SK-N-SH treated with all-trans-retinoic acid at 6 μM for 48 hours (cell line): ENCODE measurements around the gene TRIM45.

Experiments
- ATAC-seq: fragments of 200-7000 bp; cut with Tn5 transposase; 3 replicates; pipeline ENCODE4 v1.9.1; 2020; ENCODE audit warnings: mild to moderate bottlenecking, moderate library complexity
- BACH2 ChIP-seq: fragments of 250-450 bp; sonication (Bioruptor Pico); IDR thresholded peaks from 2 replicates; pipeline ENCODE4 v1.9.0; 2021; ENCODE audit warnings: mild to moderate bottlenecking, borderline replicate concordance
- CSDC2 ChIP-seq: fragments of 250-450 bp; sonication (Bioruptor Pico); IDR thresholded peaks from 2 replicates; pipeline ENCODE4 v1.5.0; 2020; ENCODE audit warnings: mild to moderate bottlenecking, moderate library complexity
- ESRRG ChIP-seq: fragments of 250-450 bp; sonication (Bioruptor Pico); IDR thresholded peaks from 2 replicates; pipeline ENCODE4 v1.6.1; 2021; ENCODE audit warnings: mild to moderate bottlenecking
- GLIS3 ChIP-seq: fragments of 250-450 bp; sonication (Bioruptor Pico); IDR thresholded peaks from 2 replicates; pipeline ENCODE4 v1.5.0; 2020; ENCODE audit warnings: mild to moderate bottlenecking, moderate library complexity
- ISL1 ChIP-seq: fragments of 250-450 bp; sonication (Bioruptor Pico); IDR thresholded peaks from 2 replicates; pipeline ENCODE4 v2.1.2; 2022; ENCODE audit warnings: mild to moderate bottlenecking, moderate library complexity
- OSR1 ChIP-seq: fragments of 250-450 bp; sonication (Bioruptor Pico); IDR thresholded peaks from 2 replicates; pipeline ENCODE4 v1.8.0; 2022; ENCODE audit warnings: moderate library complexity, mild to moderate bottlenecking, inconsistent platforms
- PPARA ChIP-seq: fragments of 250-450 bp; sonication (Bioruptor Pico); IDR thresholded peaks from 2 replicates; pipeline ENCODE4 v1.5.0; 2020; ENCODE audit warnings: mild to moderate bottlenecking, borderline replicate concordance
- RARB ChIP-seq: fragments of 250-450 bp; sonication (Bioruptor Pico); IDR thresholded peaks from 2 replicates; pipeline ENCODE4 v1.8.0; 2021; ENCODE audit warnings: mild to moderate bottlenecking, moderate library complexity
- SNAI2 ChIP-seq: fragments of 250-450 bp; sonication (Bioruptor Pico); IDR thresholded peaks from 2 replicates; pipeline ENCODE4 v1.5.0; 2020; ENCODE audit warnings: mild to moderate bottlenecking, moderate library complexity
- TCF4 ChIP-seq: fragments of 250-450 bp; sonication (Bioruptor Pico); IDR thresholded peaks from 2 replicates; pipeline ENCODE4 v1.8.0; 2021; ENCODE audit warnings: mild to moderate bottlenecking, moderate library complexity, borderline replicate concordance
- ZC3H10 ChIP-seq: fragments of 250-450 bp; sonication (Bioruptor Pico); IDR thresholded peaks from 2 replicates; pipeline ENCODE4 v1.5.1; 2021; ENCODE audit warnings: mild to moderate bottlenecking, moderate library complexity
- ZFP3 ChIP-seq: fragments of 250-450 bp; sonication (Bioruptor Pico); IDR thresholded peaks from 2 replicates; pipeline ENCODE4 v1.5.0; 2020; ENCODE audit warnings: mild to moderate bottlenecking, moderate library complexity
- ZFP30 ChIP-seq: fragments of 450-650 bp; formaldehyde crosslinking; IDR thresholded peaks from 2 replicates; pipeline ENCODE4 v1.5.0; 2022; ENCODE audit warnings: mild to moderate bottlenecking, moderate library complexity
- ZNF565 ChIP-seq: fragments of 450-650 bp; formaldehyde crosslinking; conservative IDR thresholded peaks from 2 replicates; pipeline ENCODE4 v1.5.0; 2020; ENCODE audit warnings: low read depth, mild to moderate bottlenecking, moderate library complexity
- ZNF70 ChIP-seq: fragments of 450-650 bp; formaldehyde crosslinking; IDR thresholded peaks from 2 replicates; pipeline ENCODE4 v1.5.0; 2020; ENCODE audit warnings: mild to moderate bottlenecking, moderate library complexity
- ZNF8 ChIP-seq: fragments of 450-650 bp; formaldehyde crosslinking; IDR thresholded peaks from 2 replicates; pipeline ENCODE4 v1.5.0; 2020; ENCODE audit warnings: mild to moderate bottlenecking, moderate library complexity
- TF ChIP-seq, protein P1 (sequence below): fragments of 250-450 bp; sonication (Bioruptor Pico); IDR thresholded peaks from 2 replicates; pipeline ENCODE4 v1.8.0; 2021; ENCODE audit warnings: low read depth, mild to moderate bottlenecking, moderate library complexity, borderline replicate concordance
- TF ChIP-seq, protein P2 (sequence below): fragments of 250-450 bp; sonication (Bioruptor Pico); IDR thresholded peaks from 2 replicates; pipeline ENCODE4 v1.5.0; 2020; ENCODE audit warnings: mild to moderate bottlenecking, moderate library complexity
- TF ChIP-seq, protein P3 (sequence below): fragments of 250-450 bp; sonication (Bioruptor Pico); IDR thresholded peaks from 2 replicates; pipeline ENCODE4 v1.5.1; 2021; ENCODE audit warnings: mild to moderate bottlenecking, moderate library complexity
- TF ChIP-seq, protein P4 (sequence below): fragments of 250-450 bp; sonication (Bioruptor Pico); IDR thresholded peaks from 2 replicates; pipeline ENCODE4 v1.5.1; 2020; ENCODE audit warnings: low read depth, mild to moderate bottlenecking, moderate library complexity

Gene TRIM45

DNA sequence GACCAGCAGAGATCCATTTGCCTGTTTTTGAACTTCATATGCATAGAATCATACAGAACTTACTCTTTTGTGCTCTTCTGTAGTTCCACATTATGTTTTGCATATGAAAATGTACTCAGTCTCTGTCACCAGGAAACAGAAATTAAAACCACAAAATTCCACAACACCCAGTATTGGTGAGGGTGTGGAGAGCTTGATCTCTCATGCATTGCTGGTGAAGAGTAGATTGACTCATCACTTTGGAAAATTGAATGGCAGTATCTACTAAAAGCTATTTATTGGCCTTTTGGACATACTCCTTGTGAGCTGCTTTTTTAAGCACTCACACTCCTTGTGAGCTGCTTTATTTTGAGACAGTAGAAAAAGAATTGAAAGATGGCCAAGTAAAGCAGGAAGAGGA is 45.9 kb upstream of the TRIM45 start:
- TF ChIP-seq CSDC2 (CRISPR knock-in tag) = no peak
- TF ChIP-seq ISL1 (CRISPR knock-in tag) = no peak
- TF ChIP-seq, protein P1, sequence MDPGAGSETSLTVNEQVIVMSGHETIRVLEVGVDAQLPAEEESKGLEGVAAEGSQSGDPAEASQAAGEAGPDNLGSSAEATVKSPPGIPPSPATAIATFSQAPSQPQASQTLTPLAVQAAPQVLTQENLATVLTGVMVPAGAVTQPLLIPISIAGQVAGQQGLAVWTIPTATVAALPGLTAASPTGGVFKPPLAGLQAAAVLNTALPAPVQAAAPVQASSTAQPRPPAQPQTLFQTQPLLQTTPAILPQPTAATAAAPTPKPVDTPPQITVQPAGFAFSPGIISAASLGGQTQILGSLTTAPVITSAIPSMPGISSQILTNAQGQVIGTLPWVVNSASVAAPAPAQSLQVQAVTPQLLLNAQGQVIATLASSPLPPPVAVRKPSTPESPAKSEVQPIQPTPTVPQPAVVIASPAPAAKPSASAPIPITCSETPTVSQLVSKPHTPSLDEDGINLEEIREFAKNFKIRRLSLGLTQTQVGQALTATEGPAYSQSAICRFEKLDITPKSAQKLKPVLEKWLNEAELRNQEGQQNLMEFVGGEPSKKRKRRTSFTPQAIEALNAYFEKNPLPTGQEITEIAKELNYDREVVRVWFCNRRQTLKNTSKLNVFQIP (CRISPR knock-in tag) = no peak
- no peak for TF ChIP-seq ZC3H10 (CRISPR knock-in tag)
- TF ChIP-seq, protein P2, sequence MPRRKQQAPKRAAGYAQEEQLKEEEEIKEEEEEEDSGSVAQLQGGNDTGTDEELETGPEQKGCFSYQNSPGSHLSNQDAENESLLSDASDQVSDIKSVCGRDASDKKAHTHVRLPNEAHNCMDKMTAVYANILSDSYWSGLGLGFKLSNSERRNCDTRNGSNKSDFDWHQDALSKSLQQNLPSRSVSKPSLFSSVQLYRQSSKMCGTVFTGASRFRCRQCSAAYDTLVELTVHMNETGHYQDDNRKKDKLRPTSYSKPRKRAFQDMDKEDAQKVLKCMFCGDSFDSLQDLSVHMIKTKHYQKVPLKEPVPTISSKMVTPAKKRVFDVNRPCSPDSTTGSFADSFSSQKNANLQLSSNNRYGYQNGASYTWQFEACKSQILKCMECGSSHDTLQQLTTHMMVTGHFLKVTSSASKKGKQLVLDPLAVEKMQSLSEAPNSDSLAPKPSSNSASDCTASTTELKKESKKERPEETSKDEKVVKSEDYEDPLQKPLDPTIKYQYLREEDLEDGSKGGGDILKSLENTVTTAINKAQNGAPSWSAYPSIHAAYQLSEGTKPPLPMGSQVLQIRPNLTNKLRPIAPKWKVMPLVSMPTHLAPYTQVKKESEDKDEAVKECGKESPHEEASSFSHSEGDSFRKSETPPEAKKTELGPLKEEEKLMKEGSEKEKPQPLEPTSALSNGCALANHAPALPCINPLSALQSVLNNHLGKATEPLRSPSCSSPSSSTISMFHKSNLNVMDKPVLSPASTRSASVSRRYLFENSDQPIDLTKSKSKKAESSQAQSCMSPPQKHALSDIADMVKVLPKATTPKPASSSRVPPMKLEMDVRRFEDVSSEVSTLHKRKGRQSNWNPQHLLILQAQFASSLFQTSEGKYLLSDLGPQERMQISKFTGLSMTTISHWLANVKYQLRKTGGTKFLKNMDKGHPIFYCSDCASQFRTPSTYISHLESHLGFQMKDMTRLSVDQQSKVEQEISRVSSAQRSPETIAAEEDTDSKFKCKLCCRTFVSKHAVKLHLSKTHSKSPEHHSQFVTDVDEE (CRISPR knock-in tag) = no peak
- no peak for TF ChIP-seq ZNF70 (CRISPR knock-in tag)
- TF ChIP-seq, all 23 proteins: peak for 0
- no peak for ATAC-seq

DNA sequence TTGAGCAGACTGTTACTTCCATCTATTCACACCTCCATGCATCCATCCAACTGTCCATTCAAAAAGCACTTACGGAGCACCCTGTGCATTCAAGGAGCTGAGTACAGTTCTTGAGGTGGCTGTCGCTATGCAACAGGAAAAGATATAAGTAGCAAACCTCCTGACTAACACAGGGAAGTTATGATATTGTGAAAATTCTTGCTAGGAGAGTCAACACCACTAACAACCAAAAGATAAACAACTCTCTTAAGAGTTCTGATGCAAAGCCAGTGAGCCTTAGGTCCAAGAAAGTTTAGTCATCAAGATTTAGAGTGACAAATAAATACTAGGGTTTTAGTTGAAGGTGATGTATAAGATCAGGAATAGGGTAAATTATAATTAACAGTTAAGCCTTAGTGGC is 44.5 kb upstream of the TRIM45 start:
- TF ChIP-seq RARB (CRISPR knock-in tag) = no peak
- no peak for TF ChIP-seq SNAI2 (CRISPR knock-in tag)
- TF ChIP-seq ISL1 (CRISPR knock-in tag) = no peak
- TF ChIP-seq, protein P2 (CRISPR knock-in tag) = no peak
- TF ChIP-seq, protein P3, sequence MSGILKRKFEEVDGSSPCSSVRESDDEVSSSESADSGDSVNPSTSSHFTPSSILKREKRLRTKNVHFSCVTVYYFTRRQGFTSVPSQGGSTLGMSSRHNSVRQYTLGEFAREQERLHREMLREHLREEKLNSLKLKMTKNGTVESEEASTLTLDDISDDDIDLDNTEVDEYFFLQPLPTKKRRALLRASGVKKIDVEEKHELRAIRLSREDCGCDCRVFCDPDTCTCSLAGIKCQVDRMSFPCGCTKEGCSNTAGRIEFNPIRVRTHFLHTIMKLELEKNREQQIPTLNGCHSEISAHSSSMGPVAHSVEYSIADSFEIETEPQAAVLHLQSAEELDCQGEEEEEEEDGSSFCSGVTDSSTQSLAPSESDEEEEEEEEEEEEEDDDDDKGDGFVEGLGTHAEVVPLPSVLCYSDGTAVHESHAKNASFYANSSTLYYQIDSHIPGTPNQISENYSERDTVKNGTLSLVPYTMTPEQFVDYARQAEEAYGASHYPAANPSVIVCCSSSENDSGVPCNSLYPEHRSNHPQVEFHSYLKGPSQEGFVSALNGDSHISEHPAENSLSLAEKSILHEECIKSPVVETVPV (CRISPR knock-in tag) = no peak
- TF ChIP-seq GLIS3 (CRISPR knock-in tag) = no peak
- TF ChIP-seq OSR1 (CRISPR knock-in tag) = no peak
- ATAC-seq = no peak

DNA sequence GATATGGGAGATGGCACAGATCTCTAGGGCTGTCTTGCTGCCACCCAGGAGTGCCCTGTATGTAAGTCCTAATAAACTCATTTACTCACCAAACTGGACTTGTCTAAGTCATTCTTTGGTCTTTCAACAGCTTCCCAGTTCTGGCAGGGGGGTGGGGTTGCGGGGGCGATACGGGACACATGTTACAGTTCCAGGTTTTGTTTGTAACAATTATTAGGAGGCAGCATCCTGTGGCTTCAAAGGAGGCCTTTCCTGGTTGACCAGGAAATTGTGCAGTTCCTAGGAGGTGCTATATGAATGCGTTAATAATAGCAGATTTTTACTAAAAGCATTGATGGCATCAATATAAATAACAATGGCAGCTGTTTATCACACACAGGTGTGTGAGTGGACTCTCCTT is 42.7 kb upstream of the TRIM45 start:
- TF ChIP-seq PPARA (CRISPR knock-in tag) (no peak), TCF4 (no peak), ESRRG (no peak), RARB (CRISPR knock-in tag) (no peak), OSR1 (CRISPR knock-in tag) (no peak), ZFP30 (CRISPR knock-in tag) (no peak), SNAI2 (CRISPR knock-in tag) (no peak), ZNF565 (CRISPR knock-in tag) (no peak), ZNF70 (CRISPR knock-in tag) (no peak), ZFP3 (CRISPR knock-in tag) (no peak), BACH2 (CRISPR knock-in tag) (no peak), GLIS3 (CRISPR knock-in tag) (no peak), ZC3H10 (CRISPR knock-in tag) (no peak), ISL1 (CRISPR knock-in tag) (no peak), ZNF8 (CRISPR knock-in tag) (no peak)
- TF ChIP-seq, protein P3 (CRISPR knock-in tag) = no peak
- TF ChIP-seq, protein P1 (CRISPR knock-in tag) = no peak
- TF ChIP-seq, protein P4, sequence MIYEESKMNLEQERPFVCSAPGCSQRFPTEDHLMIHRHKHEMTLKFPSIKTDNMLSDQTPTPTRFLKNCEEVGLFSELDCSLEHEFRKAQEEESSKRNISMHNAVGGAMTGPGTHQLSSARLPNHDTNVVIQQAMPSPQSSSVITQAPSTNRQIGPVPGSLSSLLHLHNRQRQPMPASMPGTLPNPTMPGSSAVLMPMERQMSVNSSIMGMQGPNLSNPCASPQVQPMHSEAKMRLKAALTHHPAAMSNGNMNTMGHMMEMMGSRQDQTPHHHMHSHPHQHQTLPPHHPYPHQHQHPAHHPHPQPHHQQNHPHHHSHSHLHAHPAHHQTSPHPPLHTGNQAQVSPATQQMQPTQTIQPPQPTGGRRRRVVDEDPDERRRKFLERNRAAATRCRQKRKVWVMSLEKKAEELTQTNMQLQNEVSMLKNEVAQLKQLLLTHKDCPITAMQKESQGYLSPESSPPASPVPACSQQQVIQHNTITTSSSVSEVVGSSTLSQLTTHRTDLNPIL = no peak

More for the DNA sequence above, 42.7 kb upstream of the TRIM45 start:
- ATAC-seq = no peak
